Rectal smooth muscle tissue (tissue), 1 donor: ENCODE measurements around the gene PPP6C.

Experiments used
- H3K27ac ChIP-seq: one replicate; pipeline ENCODE4 v1.7.0; 2013; ENCODE audit warnings: low read depth, low read length, inconsistent platforms
- H3K27me3 ChIP-seq: one replicate; pipeline ENCODE4 v1.7.0; 2013; ENCODE audit warnings: low read length; ENCODE audit not compliant: control insufficient read depth, insufficient read depth
- H3K36me3 ChIP-seq: one replicate; pipeline ENCODE4 v1.7.0; 2013; ENCODE audit warnings: low read length; ENCODE audit not compliant: control insufficient read depth, insufficient read depth
- H3K4me1 ChIP-seq: one replicate; pipeline ENCODE4 v1.7.0; 2013; ENCODE audit warnings: low read length; ENCODE audit not compliant: control insufficient read depth, insufficient read depth
- H3K4me3 ChIP-seq: one replicate; pipeline ENCODE4 v1.7.0; 2013; ENCODE audit warnings: low read length
- H3K9ac ChIP-seq: one replicate; pipeline ENCODE4 v1.7.0; 2013; ENCODE audit warnings: low read length

Gene PPP6C

GRCh38 chr9:125099816-125100215, 89.8 kb downstream of the PPP6C start:
- Histone ChIP-seq H3K4me3 (no peak overlapping the region), H3K36me3 (no peaks in the 10 kb centered on the region), H3K27ac (no peak overlapping the region), H3K9ac (no peak overlapping the region), H3K4me1 (no peaks in the 10 kb centered on the region), H3K27me3 (no peaks in the 10 kb centered on the region)
